ENCODE data around the gene DDAH1.
"Not testable (repeated sequence)": the region's sequence is repeated elsewhere in the genome, so short reads cannot be mapped to it uniquely, and the experiment has no call there.

DDAH1 gene

GRCh38 chr1:85359874-85360721, 104.9 kb downstream of the DDAH1 start:
- no peak for DNase-seq (ENCODE audit: low read depth in 2 of 2)

- DNase-seq (ENCODE audit: low read depth in 2 of 2), result no peak
Measured at GRCh38 chr1:85358702-85359438, 106.1 kb downstream of the DDAH1 start.

GRCh38 chr1:85357817-85358216, 107.1 kb downstream of the DDAH1 start:
- DNase-seq (ENCODE audit: low read depth in 2 of 2), result no peak

GRCh38 chr1:85356130-85356529, 108.8 kb downstream of the DDAH1 start:
- DNase-seq (ENCODE audit: low read depth in 2 of 2), result no peak

GRCh38 chr1:85352055-85352454, 112.9 kb downstream of the DDAH1 start:
- DNase-seq (ENCODE audit: low read depth in 2 of 2), result no peak

GRCh38 chr1:85351202-85351828, 113.6 kb downstream of the DDAH1 start:
- DNase-seq (ENCODE audit: low read depth in 2 of 2), result no peak

- DNase-seq (ENCODE audit: low read depth in 2 of 2), result no peak
Measured at GRCh38 chr1:85349224-85349623, 115.7 kb downstream of the DDAH1 start.

- no peak for DNase-seq (ENCODE audit: low read depth in 2 of 2)
Measured at GRCh38 chr1:85347908-85348307, 117.1 kb downstream of the DDAH1 start.

- not testable (repeated sequence) for DNase-seq (ENCODE audit: low read depth in 2 of 2)
Measured at GRCh38 chr1:85347275-85347674, 117.7 kb downstream of the DDAH1 start.

GRCh38 chr1:85344256-85344694, 120.7 kb downstream of the DDAH1 start:
- DNase-seq (ENCODE audit: low read depth in 2 of 2), result no peak

GRCh38 chr1:85343612-85344255, 121.2 kb downstream of the DDAH1 start:
- no peak for DNase-seq (ENCODE audit: low read depth in 2 of 2)

- no peak for DNase-seq (ENCODE audit: low read depth in 2 of 2)
Measured at GRCh38 chr1:85343213-85343611, 121.7 kb downstream of the DDAH1 start.

GRCh38 chr1:85342207-85342606, 122.8 kb downstream of the DDAH1 start:
- no peak for DNase-seq (ENCODE audit: low read depth in 2 of 2)

GRCh38 chr1:85340427-85340826, 124.5 kb downstream of the DDAH1 start:
- DNase-seq (ENCODE audit: low read depth in 2 of 2), result no peak

GRCh38 chr1:85339656-85340399, 125.1 kb downstream of the DDAH1 start:
- DNase-seq (ENCODE audit: low read depth in 2 of 2), result no peak

GRCh38 chr1:85339089-85339488, 125.9 kb downstream of the DDAH1 start:
- no peak for DNase-seq (ENCODE audit: low read depth in 2 of 2)

GRCh38 chr1:85334962-85335361, 130.0 kb downstream of the DDAH1 start:
- no peak for DNase-seq (ENCODE audit: low read depth in 2 of 2)

GRCh38 chr1:85333186-85333585, 131.8 kb downstream of the DDAH1 start:
- no peak for DNase-seq (ENCODE audit: low read depth in 2 of 2)

- DNase-seq (ENCODE audit: low read depth in 2 of 2), result no peak
Measured at GRCh38 chr1:85332575-85332974, 132.4 kb downstream of the DDAH1 start.

GRCh38 chr1:85330711-85331290, 134.2 kb downstream of the DDAH1 start:
- no peak for DNase-seq (ENCODE audit: low read depth in 2 of 2)

GRCh38 chr1:85330214-85330631, 134.7 kb downstream of the DDAH1 start:
- DNase-seq (ENCODE audit: low read depth in 2 of 2), result no peak

Data from stimulated activated CD4-positive, alpha-beta T cell treated with anti-CD3 and anti-CD28 coated beads, Interleukin-12 subunit alpha, Interleukin-12 subunit beta, amount 100 ng/mL, for 24 hours (primary cell).